AG08395 (cell line): ENCODE measurements around the gene ETV3L.
"Not testable (repeated sequence)": the region's sequence is repeated elsewhere in the genome, so short reads cannot be mapped to it uniquely, and the experiment has no call there.

Experiments used
- DNase-seq: peaks from one replicate; pipeline ENCODE4 v3.0.0; 2012; ENCODE audit warnings: mixed read lengths, low spot score

Gene ETV3L

DNA sequence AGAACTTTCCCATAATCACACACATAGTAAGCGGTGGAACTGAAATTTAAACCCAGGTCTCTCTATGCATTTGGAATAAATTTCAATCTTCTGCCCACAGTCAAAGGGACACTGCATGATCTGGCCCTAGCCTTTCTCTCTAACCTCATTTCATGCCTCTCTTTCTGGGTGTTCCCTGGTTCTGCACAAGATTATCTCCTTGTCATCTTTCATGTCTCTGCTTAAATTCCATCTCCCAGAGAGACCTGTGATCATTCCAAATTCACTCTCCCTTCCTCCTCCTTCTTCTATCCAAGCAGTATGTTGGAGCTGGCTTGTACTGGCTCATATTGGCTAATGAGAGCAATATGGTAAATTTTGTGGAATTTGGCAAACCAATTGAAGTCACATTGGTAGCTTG lies 22.2 kb downstream of the ETV3L start:
- no peak for DNase-seq

DNA sequence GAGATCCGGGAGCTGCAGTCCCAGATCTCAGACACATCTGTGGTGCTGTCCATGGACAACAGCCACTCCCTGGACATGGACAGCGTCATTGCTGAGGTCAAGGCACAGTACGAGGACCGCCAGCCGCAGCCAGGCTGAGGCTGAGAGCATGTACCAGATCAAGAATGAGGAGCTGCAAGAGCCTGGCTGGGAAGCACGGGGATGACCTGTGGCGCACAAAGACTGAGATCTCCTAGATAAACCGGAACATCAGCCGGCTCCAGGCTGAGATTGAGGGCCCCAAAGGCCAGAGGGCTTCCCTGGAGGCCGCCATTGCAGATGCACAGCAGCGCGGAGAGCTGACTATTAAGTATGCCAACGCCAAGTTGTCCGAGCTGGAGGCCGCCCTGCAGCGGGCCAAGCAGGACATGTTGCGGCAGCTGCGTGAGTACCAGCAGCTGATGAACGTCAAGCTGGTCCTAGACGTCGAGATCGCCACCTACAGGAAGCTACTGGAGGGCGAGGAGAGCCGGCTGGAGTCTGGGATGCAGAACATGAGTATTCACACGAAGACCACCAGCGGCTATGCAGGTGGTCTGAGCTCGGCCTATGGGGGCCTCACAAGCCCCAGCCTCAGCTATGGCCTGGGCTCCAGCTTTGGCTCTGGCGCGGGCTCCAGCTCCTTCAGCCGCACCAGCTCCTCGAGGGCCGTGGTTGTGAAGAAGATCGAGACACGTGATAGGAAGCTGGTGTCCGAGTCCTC lies 25.5 kb downstream of the ETV3L start:
- DNase-seq = peak; percentile 75

DNA sequence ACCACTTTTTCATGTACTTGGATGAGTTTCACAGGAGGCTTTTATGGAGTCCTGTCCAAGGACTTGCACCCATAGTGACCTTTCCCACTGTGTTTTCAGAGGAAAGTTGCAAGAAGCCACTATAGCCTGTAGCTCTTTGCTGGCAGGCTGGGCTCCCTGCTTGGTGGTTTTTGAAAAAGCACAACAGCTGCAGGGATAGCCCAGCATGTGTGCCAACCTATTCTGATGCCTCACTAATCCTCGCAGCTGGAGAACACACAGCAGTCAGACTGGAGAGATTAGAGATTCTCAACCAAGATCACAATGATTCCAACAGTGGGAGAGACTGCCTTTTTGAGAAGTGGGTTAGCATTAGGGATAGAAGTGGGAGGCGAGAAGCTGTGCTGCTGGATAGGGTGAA lies 30.0 kb downstream of the ETV3L start:
- DNase-seq = no peak

DNA sequence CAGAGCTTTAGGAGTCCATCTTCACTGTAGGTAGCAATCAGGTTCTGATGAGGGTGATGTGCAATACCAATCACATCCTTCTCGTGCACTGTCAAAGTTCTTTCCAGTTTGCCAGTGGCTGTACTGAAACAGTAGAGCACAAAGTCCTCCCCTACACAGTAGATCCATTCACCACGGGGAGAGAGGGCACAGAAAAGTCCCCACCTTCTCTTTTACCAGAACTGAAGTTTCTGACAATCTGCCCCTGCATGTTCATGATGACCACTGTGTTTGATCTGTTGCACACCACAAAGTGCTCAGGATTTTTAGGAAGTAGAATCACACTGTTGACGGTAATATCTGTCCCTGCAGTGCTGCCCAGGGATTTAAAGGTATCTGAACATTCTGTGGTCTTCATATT lies 40.4 kb downstream of the ETV3L start:
- not testable (repeated sequence) for DNase-seq

DNA sequence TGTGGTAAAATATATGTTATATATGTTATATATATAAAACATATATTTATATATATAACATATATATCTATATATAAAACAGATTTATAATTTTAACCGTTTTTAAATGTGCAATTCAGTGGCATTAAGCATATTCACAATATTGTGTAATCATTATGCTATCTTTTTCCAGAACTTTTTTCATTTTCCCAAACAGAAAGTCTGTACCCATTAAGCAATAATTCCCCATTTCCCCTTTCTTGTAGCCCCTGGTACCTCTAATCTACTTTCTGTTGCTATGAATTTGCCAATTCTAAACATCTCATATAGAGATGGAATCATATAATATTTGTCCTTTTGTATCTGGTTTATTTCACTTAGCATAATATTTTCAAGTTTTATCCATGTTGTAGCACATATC lies 43.3 kb downstream of the ETV3L start:
- DNase-seq = no peak

DNA sequence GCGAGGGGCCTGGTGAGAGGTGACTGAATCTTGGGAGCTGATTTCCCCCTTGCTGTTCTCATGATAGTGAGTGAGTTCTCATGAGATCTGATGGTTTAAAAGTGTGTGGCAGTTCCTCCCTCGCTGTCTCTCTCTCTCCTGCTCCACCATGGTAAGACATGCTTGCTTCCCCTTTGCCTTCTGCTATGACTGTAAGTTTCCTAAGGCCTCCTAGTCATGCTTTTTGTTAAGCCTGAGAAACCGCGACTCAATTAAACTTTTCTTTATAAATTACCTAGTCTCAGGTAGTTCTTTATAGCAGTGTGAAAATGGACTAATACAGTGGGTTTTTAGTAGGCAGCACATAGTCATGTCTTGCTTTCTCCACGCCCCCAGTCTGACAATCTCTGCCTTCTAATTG lies 43.9 kb downstream of the ETV3L start:
- DNase-seq = not testable (repeated sequence)

DNA sequence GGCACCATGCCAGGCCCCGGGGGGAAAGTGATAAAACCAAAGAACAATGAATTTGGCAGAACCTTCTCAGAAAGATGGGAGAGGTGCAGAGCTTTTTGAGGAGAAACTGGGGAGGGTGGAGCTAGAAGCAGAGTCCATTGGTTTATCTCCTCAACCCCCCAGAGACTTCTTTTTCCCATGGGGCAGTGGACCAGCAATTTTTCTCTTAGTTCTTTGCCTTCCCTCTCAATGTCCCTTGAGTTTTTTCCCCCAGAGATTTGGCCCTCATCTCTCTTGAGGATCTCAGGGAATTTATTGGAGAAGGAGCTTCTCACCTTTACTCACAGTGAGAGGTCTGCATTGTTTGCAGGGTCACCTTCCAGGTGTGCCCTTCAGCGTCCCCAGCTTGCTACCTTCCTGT lies 48.8 kb downstream of the ETV3L start:
- DNase-seq = no peak

DNA sequence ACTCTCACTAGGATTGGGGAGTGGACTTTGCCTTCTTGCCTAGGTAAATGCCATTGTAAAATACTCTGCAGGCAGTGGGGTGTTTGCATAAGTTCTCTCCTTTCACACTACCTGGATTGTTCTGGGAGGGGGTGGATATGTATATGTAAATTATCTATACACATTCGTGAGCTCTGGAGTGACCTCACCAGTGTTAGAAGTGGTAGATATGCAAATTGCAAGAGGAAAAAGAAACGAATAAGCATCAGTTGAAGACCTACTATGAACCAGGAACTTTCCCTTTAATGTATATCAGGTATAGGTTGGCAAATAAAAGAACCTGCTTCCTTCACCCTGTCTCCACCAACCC lies 52.6 kb downstream of the ETV3L start:
- DNase-seq = no peak

DNA sequence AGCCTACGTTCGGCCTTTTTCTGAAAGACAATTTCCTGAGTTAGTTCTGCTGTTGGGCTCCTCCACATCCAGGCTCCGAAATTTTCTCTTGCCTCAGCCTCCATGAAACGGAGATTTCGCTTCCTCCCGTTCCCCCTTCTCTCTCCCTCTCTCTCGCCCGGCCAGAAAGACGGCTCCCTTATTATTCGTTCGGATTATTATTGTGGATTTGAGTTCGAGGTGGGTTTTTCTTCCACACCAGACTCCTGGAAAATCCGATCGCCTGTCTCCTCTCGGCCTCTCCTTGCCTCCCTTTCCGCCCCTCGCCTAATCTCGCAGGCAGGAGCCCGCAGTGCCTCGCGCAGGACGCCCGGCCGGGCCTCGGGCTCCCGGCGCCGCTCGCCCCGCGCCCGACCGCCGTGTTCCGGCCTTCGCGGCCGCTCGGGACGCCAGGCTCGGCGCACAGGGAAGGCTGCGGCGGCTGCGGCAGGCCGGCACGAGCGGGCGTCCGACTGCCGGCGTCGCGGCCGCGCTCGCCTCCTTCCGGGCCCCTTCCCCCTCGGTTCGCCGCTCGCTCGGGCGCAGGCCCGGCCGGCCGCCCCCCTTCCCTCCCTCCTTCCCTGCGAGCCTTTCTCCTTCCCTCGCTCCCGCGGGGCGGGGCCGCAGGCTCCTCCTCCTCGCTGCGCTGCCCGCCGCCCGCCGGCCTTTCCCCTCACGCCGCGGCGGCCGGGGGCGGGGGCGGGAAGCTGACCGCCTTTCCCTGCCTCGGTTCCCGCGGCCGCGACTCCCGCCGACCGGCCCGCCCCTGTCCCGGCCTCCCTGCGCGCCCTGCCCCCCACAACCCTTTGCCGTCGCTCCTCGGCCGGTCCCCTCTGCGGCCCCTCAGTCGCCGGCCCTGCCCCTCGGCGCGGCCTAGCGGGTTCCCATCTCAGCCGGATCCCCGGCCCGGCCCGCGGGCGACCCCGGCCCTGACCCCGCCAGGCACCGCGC lies 54.1 kb downstream of the ETV3L start, which contains the start of gene ARHGEF11:
Gene ARHGEF11, minus strand, starts transcription at position 493 of the 969 bp plus-strand sequence. CDS start 1,412 bp downstream, outside the sequence.
- peak; percentile 95 for DNase-seq

DNA sequence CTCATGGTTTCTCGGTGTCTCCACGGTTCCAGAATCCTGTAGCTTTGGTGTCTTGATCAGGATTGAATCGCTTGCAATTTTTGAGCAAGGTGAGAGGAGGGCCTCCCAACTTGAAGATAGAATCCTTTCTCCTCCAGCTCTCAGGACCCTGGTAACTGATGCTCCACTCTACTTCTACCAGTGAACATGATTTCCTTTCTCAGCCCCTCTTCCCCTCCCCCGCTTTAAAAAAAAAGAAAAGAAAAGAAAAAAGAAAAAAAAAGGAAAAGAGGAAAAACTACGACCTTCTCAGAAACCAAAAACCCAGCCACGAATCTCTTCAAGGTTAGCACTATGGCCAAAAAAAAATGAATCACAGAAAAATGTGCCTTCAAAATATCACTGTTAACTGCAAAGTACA lies 55.3 kb downstream of the ETV3L start:
- DNase-seq = no peak

DNA sequence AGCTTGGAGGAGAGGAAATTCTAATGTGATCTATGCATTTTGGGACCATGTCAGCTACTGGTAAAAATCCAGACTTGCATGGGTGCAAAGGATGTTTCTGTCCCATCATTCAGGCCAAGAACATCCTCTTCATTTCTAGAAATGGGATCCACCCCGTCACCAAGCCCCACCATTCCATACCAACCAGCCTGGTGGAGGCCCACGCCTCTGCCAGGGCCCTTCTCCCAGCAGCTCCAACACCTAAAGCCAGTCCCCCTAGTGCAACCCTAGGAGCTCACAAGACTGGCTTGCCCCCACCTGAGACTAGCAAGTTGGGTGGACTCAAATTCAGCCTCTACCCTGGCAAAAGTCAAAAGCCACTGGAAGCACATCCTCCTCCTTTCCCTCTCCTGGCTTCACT lies 55.9 kb downstream of the ETV3L start:
- DNase-seq = no peak

DNA sequence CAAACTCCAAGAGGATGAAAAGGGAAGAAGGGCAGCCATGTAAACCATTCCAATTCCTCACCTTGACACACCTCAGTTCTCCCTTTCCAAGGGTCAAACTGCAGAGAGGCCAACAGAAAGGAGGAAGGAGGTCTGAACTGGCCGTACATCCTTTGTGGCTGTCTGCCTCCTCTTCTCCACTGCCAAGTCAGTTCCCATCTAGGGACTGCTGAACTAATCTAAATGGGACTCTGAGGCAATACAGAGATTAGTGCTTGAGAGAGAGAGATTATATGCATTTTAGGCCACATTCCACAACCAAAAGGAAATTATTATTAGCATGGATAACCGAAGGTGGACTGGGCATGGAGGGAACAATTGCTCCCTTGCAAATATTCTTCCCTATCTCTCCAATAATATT lies 56.8 kb downstream of the ETV3L start:
- no peak for DNase-seq
